OCI-LY1 (cell line): ENCODE measurements around the gene PROZ.

ENCODE experiments used
- EZH2 ChIP-seq: fragments of 200-600 bp; sonication (generic), shearing (Covaris generic); IDR thresholded peaks from 2 replicates; pipeline ENCODE4 v1.8.0; 2017; ENCODE audit warnings: borderline replicate concordance, mixed run types, mild to moderate bottlenecking, antibody characterized with exemption, low read length, moderate library complexity, mixed read lengths
- TF ChIP-seq, protein P1 (sequence below): fragments of 200-600 bp; sonication (generic), shearing (Covaris generic); IDR thresholded peaks from 2 replicates; pipeline ENCODE4 v1.5.1; 2017; ENCODE audit warnings: mild to moderate bottlenecking, antibody characterized with exemption, low read length, moderate library complexity, mixed read lengths

- TF ChIP-seq, protein P1, sequence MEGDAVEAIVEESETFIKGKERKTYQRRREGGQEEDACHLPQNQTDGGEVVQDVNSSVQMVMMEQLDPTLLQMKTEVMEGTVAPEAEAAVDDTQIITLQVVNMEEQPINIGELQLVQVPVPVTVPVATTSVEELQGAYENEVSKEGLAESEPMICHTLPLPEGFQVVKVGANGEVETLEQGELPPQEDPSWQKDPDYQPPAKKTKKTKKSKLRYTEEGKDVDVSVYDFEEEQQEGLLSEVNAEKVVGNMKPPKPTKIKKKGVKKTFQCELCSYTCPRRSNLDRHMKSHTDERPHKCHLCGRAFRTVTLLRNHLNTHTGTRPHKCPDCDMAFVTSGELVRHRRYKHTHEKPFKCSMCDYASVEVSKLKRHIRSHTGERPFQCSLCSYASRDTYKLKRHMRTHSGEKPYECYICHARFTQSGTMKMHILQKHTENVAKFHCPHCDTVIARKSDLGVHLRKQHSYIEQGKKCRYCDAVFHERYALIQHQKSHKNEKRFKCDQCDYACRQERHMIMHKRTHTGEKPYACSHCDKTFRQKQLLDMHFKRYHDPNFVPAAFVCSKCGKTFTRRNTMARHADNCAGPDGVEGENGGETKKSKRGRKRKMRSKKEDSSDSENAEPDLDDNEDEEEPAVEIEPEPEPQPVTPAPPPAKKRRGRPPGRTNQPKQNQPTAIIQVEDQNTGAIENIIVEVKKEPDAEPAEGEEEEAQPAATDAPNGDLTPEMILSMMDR, result no peak
- no peak for TF ChIP-seq EZH2
These were observed 14.2 kb upstream of the PROZ start for GRCh38 chr13:113144255-113144629.
